Cardiac septum (tissue), 1 donor: ENCODE measurements around the gene MON1B. TPM values are rescaled to one million over a fixed set of nuclear protein-coding genes. Genes with fewer than 3 reads are reported as not detected.
"Not testable (repeated sequence)": the region's sequence is repeated elsewhere in the genome, so short reads cannot be mapped to it uniquely, and the experiment has no call there.

Experiments
- DNase-seq: peaks from one replicate; pipeline ENCODE4 v3.0.0-alpha.2; 2020; ENCODE audit warnings: low spot score
- intact Hi-C: fragments of 100-400 bp; cut with DNase I; formaldehyde crosslinking; loops from one replicate; pipeline ENCODE4 v1.14.0; 2022
- long read RNA-seq: library from polyadenylated mRNA; unstranded; transcript quantifications from one replicate; pipeline ENCODE4 v2.0.0, GENCODE V29; 2021
- total RNA-seq: library from RNA; stranded (reverse); fragmentation: NEBNext Ultra II Directional; extraction: Animal tissue kit (Norgen Biotek cat#: 25700); gene quantifications from one replicate; pipeline ENCODE4 v1.2.1, GENCODE V29; 2021
- donor health status: DM: no; HTN: no; CAD: no.

Gene MON1B
- 21.3 TPM for total RNA-seq
- long read RNA-seq, full-length matches to known transcripts, result 16 of 36 reads
- long read RNA-seq, partial matches to known transcripts, result 16 of 36 reads
- long read RNA-seq, other reads (novel, unspliced or antisense), result 4 of 36 reads

DNA sequence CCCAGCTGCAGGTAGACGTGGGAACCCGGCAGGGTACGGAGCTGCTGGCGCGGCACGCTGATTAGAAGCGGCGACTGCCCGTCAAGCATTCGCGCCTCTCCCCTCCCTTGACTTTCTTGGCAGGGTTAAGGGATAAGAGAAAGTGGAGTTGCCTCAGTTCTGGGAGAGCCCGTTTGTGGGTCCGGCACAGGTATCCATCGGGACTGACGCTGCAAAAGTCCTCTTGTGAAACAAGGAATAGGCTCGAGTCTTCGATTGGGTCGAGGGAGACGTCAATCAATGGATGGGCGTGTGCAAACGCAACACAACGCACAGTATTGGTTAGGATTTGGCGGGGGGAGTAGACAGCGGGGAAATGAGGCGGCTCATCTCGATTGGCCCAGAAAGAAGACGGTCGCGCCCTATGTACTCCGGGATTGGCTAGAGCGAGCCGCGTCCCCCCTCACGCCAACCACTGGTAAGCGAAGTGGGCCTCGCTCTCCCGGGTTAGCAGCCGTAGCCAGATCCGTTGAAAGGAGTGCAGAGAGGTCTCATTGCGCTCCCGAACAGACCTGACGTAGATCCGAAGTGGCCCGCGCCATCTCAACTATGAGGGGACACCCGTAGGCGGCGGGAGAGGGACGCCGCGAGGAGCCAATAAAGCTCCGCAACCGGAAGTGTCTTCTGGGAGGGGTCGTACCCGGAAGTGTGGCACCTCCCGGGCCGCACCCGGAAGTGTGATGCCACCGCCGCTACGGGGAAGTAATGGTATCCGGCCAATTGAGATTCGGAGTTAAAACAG is at the start of gene MON1B:
MON1B (plus strand) TSS at position 713 of the 781 bp plus-strand sequence. CDS start 296 bp downstream, outside the sequence.
- peak; percentile 98 for DNase-seq
- intact Hi-C loops, result no loop called here

DNA sequence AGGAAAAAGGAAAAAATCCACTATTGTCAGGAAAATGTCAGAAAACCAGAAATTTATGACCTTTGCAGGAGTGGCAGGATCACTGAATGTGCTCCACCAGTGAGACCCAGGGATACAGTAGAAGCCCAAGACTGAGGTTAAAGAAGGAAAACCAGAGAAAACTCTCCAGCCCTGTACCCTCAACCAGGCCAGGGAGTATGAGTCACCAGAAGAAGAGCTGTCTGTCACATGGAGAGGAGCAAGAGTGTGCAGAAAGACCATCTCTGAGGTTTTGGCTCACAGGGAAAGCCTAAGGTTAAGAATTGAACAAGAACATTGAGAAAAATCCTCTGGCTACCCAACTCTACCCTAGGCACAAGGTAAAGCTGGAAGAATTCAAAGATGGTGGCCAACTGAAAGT is 47.6 kb upstream of the MON1B start:
- DNase-seq, result no peak
- intact Hi-C loops, result no loop called here

DNA sequence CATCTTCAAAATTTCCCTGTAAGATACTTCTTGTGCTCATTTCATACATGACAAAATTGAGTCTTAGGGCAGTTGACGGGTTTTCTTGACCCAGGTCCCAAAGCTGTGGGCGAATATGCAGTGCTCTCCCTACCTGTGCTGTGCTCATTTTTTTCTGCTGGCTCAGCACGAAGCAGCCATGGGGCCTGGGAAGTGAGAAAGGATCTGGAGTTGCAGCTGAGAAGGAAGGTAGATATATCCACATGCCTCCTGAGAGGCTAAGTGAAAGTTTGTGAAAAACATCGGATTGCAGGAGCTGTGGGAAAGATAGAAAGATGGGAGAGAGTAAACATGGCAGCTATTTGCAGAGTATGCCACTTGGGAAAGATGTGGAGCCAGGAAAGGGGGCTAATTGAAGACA is 42.9 kb upstream of the MON1B start:
- DNase-seq, result no peak
- intact Hi-C loops, result no loop called here

DNA sequence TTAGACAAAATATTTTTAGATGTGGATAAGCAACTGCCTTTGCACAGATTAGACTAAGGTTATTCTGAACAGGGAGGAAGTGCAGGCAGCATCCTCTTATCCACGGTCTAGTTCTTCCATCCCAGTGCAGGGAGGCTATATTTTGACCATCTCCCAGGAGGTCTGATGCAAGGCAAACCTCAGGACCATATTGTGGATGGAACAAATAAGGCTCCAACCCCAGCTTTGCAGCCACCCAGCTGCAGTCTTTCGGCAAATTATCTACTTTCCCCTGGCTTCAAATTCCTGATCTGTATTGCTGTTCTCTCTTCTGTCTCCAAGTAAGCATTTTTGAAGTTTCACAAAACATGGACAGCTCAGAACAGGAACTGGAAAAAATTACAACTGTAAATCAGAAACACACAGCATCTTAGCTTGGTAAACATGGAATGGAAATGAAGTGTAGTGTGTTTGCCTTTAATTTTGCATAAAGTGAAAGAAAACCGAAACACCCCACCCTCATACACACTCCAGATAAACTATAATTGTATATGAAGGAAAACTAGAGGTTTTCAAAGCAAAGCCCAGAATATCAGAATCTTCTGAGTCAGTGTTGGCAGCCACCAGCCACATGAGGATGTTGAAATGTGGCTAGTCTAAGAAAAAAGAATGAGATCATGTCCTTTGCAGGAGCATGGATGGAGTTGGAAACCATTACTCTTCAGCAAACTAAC is 33.5 kb upstream of the MON1B start:
- no peak for DNase-seq
- intact Hi-C loops, result no loop called here

DNA sequence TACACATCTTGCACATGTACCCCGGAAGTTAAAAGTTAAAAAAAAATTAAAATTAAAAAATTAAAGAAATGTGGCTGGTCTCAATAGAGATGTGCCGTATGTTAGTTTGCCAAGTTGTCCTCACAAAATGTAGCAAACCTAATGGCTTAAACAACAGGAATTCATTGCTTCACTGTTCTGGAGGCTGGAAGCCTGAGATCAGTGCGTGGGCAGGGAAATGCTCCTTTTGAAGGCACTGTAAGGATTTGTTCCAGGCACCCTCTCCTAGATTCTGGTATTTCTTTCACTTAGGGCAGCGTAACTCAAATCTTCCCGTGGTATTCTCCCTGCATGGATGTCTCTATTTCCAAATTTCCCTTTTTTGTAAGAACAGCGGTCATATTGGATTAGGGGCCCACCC is 32.7 kb upstream of the MON1B start:
- no peak for DNase-seq
- intact Hi-C loops, result no loop called here

DNA sequence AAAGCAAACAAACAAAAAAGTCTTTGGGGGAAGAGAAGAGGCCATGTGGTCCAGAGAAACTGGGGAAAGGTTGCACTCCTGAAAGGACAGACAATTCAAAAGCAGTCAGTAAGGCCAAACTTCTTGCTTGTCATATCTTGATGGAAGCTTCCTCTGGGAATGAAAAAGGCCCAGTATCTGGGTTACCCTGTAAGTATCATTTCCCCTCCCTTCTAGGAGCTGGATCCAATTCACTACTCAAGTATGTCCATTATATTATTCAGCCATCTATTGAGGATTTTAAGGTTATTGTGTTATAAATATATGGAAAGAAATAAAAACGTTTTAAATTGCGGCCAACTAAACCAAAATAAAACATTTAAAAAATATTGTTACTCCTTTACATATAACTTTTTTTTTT is 26.0 kb upstream of the MON1B start:
- intact Hi-C loops, result no loop called here

DNA sequence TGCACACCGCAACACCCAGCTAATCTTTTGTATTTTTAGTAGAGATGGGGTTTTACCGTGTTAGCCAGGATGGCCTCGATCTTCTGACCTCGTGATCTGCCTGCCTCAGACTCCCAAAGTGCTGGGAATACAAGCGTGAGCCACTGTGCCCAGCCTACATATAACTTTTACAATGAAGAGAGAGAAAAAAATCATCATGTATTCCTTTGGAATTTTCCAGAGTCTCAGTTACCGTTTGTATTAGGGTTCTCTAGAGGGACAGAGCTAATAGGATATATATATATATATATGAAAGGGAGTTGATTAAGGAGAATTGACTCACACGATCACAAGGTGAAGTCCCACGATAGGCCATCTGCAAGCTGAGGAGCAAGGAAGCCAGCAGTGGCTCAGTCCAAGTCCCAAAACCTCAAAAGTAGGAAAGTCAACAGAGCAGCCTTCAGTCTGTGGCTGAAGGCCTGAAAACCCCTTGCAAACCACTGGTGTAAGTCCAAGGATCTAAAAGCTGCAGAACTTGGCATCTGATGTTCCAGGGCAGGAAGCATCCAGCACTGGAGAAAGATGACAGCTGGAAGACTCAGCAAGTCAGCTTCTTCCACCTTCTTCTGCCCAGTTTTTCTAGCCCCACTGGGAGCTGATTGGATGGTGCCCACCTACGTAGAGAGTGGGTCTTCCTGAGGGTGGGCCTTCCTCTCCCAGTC is 25.3 kb upstream of the MON1B start:
- intact Hi-C loops, DNase-seq: not testable (repeated sequence)

More for the DNA sequence above, 26.0 kb upstream of the MON1B start:
- no peak for DNase-seq

DNA sequence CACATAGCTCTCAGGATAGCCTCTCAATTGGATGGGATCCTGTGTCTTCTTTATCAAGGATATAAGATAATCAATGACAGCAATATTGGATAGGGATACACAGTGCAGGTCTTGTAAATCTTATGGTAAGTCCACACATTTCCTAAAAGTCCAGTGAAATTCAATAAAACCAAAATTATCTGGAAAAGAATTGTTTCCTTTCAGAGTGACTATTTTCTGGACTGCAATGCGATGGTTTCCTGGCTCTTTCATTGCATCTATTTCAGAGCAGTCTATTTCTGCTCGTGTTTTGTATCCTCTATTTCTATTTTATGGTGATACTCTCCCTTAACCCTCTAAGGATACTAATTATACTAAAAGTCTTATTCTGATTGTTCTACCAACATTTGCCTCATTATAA is 24.3 kb upstream of the MON1B start:
- DNase-seq, result no peak
- intact Hi-C loops, result no loop called here

DNA sequence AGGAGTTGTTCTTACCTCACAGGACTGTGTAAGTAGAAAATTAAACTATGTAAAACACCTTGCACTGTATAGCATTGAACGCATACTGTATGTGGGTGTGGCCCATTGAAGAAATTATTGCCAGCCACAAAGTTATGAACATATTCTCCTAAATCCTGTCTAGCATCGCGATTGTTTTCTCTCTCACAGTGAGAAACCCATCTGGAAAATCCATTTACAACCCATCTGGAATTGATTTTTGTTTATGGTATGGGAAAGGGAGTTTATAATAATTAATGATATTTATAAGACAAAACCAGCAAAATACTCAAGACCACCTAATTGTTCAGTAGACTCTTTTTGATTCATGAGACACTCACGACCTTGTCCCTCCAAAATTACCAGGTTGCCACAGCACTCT is 22.1 kb upstream of the MON1B start:
- no peak for DNase-seq
- intact Hi-C loops, result no loop called here

DNA sequence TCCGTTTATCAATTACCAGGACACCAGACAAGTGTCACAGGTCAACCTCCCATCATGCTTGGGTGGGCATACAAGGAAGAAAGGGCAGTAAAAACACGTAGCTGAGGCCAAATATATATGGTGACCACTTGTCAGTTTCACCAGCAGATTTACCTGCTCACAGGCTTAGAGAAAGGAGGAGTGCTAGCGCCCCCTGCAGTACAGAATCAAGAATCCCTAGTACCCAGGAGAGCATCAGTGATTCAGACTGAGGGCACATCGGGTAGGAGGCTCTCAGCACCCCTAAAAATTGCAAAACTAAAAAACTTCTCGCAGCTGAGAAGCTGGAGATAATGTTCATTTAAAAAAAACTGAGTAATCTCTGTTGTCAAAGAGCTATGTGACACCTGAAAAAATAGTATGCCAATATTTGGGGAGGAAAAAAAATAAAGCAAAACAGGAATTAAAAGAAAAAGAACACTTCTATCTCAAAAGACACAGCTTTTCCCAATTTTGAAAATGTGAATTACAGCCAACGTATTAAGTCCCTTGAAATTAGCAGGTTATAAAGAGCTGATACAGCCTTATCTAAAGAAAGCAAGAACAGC is 21.2 kb upstream of the MON1B start:
- no peak for DNase-seq
- intact Hi-C loops, result loop anchor here (5.0 kb wide), 1 partner anchor 1382 kb away; no protein-coding TSS in a partner anchor

DNA sequence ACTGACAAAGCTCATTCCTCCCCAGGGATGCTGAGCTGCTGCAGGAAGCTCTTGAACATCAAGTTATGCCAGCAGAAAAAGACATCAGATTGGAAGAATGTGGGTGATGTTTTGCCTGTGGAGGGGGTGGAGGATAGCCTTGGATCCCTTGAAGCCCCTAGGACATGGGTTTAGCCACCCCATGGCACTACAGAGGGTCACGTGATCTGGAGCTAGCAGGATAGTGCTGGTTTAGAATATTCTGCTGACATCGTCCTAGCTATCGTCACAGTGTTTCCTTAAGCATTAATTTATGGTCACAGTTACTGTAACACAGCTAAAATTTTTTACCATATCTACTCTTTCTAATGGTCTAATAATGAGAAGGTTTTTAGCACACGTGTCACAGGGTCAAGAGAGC is 20.2 kb upstream of the MON1B start:
- DNase-seq, result no peak
- intact Hi-C loops, result loop anchor here (5.0 kb wide), 1 partner anchor 1384 kb away; no protein-coding TSS in a partner anchor

DNA sequence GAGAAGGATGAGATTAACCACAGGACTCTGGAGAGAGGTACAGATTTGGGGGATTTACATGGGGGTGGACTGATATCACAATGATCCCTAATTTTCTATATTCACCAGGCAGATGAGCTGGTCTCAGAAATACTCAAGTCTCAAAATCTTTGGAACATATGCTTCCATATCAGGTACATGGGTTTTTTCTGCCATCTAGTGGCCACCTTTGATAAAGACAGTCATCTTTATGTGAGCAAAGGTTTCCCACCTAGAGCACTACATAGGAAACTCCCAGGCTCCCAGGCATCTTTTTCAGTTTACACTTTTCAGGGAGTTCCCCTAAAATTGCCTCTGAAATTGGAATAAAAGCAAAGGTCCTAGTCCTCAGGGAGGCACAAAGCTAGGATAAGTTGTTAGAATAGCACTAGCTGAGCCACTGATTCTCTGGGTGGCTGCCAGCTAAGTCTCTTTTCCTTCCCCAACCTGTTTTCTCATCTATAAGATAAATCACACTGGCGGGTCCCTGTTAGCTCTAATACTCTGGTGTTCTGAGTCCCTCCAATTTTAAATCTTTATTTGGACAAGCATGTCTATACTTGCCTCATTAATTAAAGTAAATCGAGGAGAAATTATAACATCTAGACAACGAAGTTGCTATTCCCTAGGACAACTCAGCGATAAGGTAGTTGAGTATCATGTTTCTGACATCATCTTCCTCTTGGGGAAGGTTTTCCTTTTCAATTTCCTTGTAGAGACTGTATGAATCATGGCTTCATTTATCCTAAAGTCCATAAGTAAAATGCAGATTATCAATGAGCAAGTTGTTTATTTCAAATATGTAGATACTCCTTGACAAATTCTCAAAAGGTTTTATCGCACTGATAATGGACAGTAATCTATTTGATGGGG is 19.0 kb upstream of the MON1B start:
- intact Hi-C loops, result loop anchor here (5.0 kb wide), 1 partner anchor 1385 kb away; no protein-coding TSS in a partner anchor
- DNase-seq, result no peak

DNA sequence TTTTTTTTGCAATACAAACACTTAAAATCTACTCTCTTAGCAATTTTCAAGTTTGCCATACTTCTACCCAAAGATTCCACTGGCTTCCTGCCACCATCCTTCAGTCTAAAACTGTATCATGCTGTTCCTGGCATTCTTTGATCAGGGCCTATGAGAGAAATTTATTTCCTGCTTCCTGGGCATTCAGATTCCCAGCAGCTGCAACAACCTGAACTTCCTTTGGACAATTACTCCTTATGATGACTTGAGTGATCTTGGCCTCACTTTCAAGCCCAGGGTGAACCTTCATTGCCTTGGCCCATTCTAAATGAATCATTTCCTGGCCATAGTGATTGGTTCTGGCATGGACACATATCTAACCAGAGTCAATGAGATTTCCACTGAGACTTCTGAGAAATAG is 18.0 kb upstream of the MON1B start:
- intact Hi-C loops, result loop anchor here (5.0 kb wide), 1 partner anchor 1386 kb away; no protein-coding TSS in a partner anchor

DNA sequence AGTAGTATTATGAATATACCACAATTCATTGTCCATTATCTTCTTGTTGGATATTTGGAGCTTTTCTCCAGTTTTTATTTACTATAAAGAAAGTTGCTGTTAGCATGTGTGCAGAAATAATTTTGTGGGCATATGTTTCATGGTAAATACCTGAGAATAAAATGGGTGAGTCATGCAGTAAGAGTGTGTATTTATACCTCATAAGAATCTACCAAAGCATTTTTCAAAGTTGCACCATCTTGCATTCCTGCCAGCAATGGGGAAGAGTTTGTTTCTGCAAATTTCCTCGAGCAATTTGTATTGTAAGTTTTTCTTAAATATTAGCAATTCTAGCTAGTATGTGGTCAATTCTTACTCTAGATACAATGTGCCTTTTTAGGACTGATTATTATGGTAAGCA is 7.9 kb upstream of the MON1B start:
- no peak for DNase-seq
- intact Hi-C loops, result no loop called here

More for the DNA sequence above, 18.0 kb upstream of the MON1B start:
- DNase-seq, result no peak

DNA sequence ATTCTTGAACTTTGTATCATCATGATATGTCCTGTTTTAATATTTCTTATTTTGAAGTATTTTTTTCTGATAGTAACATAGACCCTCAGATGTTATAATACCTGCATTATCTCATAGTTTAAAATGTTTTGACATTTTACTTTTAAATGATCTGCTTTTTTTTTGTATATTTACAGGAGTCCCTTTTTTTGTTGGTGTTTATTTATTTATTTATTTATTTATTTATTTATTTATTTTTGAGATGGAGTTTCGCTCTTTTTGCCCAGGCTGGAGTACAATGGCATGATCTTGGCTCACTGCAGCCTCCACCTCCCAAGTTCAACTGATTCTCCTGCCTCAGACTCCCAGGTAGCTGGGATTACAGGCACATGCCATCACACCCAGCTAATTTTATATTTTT is 4.7 kb upstream of the MON1B start:
- DNase-seq, intact Hi-C loops: not testable (repeated sequence)

DNA sequence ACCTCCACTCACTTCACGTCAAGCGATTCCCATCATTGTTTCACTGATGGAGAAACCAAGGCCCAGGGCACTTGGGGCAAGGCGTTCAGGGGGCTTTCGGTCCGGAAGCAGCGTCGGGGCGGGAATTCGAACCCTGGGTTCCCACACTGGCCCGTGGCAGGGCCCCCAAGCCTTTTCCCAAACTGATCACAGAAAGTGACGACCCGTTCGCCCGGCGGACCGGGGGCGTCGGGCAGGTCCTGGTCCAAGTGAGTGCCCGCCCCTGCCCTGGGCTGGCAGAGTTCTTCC is 856 bp upstream of the MON1B start:
- intact Hi-C loops, result no loop called here
- no peak for DNase-seq

DNA sequence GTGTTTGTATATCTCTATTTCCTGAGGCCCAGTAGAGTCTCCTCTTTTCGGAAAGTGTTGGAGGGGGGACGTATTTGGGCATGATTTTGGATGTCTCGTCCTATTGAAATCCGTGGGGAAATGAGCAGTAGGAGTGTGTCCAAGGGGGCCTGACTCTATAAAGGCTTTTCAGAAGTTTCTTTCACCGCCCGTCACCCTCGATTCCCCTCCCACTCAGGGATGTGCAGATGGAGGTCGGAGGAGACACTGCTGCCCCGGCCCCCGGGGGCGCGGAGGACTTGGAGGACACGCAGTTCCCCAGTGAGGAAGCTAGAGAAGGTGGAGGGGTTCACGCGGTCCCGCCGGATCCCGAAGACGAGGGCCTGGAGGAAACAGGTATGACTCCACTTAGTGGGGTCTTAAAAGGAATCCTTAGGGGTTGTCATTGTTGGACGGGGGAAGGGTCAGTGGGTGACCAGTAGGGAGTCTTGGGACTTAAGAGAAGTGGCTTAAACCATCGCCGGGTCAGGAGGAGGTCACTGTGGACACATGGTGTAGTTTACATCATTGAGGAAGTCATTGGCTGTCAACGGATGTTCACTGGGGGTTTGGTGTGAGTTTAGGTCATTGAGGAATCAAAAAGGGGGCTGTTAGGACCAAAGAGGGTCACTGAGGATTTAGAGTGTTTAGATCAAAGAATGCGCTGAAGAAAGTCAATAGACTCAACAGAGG is 424 bp downstream of the MON1B start:
- intact Hi-C loops, result no loop called here
- DNase-seq, result no peak

DNA sequence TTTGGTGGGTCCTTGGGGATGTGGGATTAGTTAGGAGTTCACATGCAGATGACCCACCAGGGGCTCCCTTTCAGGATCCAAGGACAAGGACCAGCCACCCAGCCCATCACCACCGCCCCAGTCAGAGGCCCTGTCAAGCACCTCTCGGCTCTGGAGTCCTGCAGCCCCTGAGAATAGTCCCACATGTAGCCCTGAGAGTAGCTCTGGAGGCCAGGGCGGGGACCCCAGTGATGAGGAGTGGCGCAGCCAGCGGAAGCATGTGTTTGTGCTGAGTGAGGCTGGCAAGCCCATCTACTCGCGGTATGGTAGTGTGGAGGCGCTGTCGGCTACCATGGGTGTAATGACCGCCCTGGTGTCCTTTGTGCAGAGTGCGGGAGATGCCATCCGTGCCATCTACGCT is 2.4 kb downstream of the MON1B start:
- intact Hi-C loops, result no loop called here
- no peak for DNase-seq
